ENCODE measurements around the gene UNC13D. TPM values are rescaled to one million over a fixed set of nuclear protein-coding genes. Genes with fewer than 3 reads are reported as not detected.

UNC13D gene
- total RNA-seq, 1 donor from 2014 or later = 4.7 TPM

GRCh38 chr17:75816693-75817092, 27.5 kb downstream of the UNC13D start:
- H3K36me3 ChIP-seq (ENCODE audit: control insufficient read depth, insufficient read depth, low read length) = peaks cover 51% of the 10 kb centered on the region
- TF ChIP-seq, protein P1, sequence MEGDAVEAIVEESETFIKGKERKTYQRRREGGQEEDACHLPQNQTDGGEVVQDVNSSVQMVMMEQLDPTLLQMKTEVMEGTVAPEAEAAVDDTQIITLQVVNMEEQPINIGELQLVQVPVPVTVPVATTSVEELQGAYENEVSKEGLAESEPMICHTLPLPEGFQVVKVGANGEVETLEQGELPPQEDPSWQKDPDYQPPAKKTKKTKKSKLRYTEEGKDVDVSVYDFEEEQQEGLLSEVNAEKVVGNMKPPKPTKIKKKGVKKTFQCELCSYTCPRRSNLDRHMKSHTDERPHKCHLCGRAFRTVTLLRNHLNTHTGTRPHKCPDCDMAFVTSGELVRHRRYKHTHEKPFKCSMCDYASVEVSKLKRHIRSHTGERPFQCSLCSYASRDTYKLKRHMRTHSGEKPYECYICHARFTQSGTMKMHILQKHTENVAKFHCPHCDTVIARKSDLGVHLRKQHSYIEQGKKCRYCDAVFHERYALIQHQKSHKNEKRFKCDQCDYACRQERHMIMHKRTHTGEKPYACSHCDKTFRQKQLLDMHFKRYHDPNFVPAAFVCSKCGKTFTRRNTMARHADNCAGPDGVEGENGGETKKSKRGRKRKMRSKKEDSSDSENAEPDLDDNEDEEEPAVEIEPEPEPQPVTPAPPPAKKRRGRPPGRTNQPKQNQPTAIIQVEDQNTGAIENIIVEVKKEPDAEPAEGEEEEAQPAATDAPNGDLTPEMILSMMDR (IDR thresholded peaks at IDR 0.05; ENCODE audit: insufficient read depth, low read length, severe bottlenecking) = no peak
- no peak for DNase-seq (ENCODE audit: low read depth)
- no peaks in the 10 kb centered on the region for H3K27me3 ChIP-seq (ENCODE audit: control insufficient read depth, insufficient read depth, low read length)
- no peak for FAIRE-seq
- no peak overlapping the region for H3K4me3 ChIP-seq (ENCODE audit: low read depth, low read length)

GRCh38 chr17:75815399-75815798, 28.8 kb downstream of the UNC13D start:
- DNase-seq (ENCODE audit: low read depth) (no peak), FAIRE-seq (no peak)
- TF ChIP-seq, protein P1 (IDR thresholded peaks at IDR 0.05; ENCODE audit: insufficient read depth, low read length, severe bottlenecking) = no peak
- peaks cover 47% of the 10 kb centered on the region for H3K36me3 ChIP-seq (ENCODE audit: control insufficient read depth, insufficient read depth, low read length)
- H3K4me3 ChIP-seq (ENCODE audit: low read depth, low read length) = no peak overlapping the region
- no peaks in the 10 kb centered on the region for H3K27me3 ChIP-seq (ENCODE audit: control insufficient read depth, insufficient read depth, low read length)

- Histone ChIP-seq H3K4me3 (ENCODE audit: low read depth, low read length) (no peak overlapping the region), H3K27me3 (ENCODE audit: control insufficient read depth, insufficient read depth, low read length) (no peaks in the 10 kb centered on the region), H3K36me3 (ENCODE audit: control insufficient read depth, insufficient read depth, low read length) (peaks cover 43% of the 10 kb centered on the region)
- peak; percentile 43 for FAIRE-seq
- TF ChIP-seq, protein P1 (IDR thresholded peaks at IDR 0.05; ENCODE audit: insufficient read depth, low read length, severe bottlenecking) = no peak
- DNase-seq (ENCODE audit: low read depth) = peak; percentile 83
Observed at GRCh38 chr17:75814900-75815373, 29.3 kb downstream of the UNC13D start.

DNA sequence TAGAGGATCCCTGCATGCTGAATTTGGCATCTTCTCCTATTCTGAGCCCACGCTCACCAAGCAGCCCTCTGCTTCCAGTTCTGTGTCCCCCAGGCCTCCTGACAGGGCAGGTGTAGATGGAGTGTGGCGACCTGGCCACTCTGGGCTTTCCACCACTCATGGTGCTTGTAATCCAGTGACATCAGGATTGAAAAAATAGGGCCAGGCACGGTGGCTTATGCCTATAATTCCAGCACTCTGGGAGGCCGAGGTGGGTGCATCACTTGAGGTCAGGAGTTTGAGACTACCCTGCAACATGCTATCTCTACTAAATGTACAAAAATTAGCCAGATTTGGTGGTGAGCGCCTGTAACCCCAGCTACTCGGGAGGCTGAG, 30.2 kb downstream of the UNC13D start:
- Histone ChIP-seq H3K4me3 (ENCODE audit: low read depth, low read length) (no peak overlapping the region), H3K36me3 (ENCODE audit: control insufficient read depth, insufficient read depth, low read length) (peaks cover 39% of the 10 kb centered on the region), H3K27me3 (ENCODE audit: control insufficient read depth, insufficient read depth, low read length) (no peaks in the 10 kb centered on the region)
- TF ChIP-seq, protein P1 (IDR thresholded peaks at IDR 0.05; ENCODE audit: insufficient read depth, low read length, severe bottlenecking) = no peak
- FAIRE-seq (no peak), DNase-seq (ENCODE audit: low read depth) (no peak)

DNA sequence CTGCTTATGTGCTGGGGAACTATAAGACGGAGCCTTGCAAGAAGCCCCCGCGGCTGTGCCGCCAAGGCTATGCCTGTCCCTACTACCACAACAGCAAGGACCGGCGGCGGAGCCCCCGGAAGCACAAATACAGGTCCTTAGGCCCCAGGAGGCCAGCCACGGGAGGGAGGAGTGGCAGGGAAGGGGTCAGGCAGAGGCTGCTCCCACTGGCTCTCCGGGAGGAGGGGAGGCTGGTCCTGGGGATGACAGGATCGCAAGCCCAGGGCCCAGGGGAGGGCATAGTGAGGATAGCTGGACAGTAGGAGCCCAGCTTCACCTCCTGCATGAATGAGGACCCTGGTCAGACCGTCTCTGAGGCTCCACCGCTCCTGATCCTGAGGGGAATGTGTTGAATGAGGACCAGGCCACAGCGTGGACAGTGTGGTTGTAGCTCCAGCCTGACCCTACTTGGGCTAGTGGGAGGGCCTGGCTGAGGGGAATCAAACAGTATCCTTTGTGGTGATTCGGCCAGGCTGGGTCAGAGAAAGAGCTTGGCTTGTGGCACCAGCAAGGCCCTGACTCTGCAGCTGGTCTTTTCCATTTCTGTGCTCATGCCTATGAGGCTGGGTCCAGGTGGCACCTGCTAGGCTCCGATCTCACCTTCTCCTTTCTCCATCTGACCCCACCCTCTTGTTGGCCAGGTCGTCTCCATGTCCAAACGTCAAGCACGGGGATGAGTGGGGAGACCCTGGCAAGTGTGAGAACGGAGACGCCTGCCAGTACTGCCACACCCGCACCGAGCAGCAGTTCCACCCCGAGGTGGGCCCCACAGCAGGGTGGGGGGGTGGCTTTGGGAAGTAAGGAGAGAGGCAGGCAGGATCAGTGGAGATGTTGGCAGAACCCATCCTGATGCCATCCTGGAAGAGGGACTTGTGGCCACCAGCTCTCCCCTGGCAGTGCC, 30.9 kb downstream of the UNC13D start:
- DNase-seq (ENCODE audit: low read depth) = no peak
- Histone ChIP-seq H3K4me3 (ENCODE audit: low read depth, low read length) (no peak overlapping the region), H3K36me3 (ENCODE audit: control insufficient read depth, insufficient read depth, low read length) (peaks cover 34% of the 10 kb centered on the region), H3K27me3 (ENCODE audit: control insufficient read depth, insufficient read depth, low read length) (no peaks in the 10 kb centered on the region)
- TF ChIP-seq, protein P1 (IDR thresholded peaks at IDR 0.05; ENCODE audit: insufficient read depth, low read length, severe bottlenecking) = no peak
- FAIRE-seq = peak; percentile 60
